H9 (cell line): ENCODE results near the gene AOC1. TPM values are rescaled to one million over a fixed set of nuclear protein-coding genes. Genes with fewer than 3 reads are reported as not detected.

ENCODE experiments used
- DNase-seq: peaks from one replicate; pipeline ENCODE4 v3.0.0-alpha.2; 2017
- H2AFZ ChIP-seq: one replicate; pipeline ENCODE4 v1.6.1; 2013; ENCODE audit warnings: mild to moderate bottlenecking, low read length, control low read depth, moderate library complexity
- H2AK5ac ChIP-seq: 2 replicates; pipeline ENCODE4 v1.6.1; 2013; ENCODE audit warnings: low read length, control low read depth, mixed read lengths; ENCODE audit not compliant: insufficient read length
- H2BK120ac ChIP-seq: one replicate; pipeline ENCODE4 v1.6.1; 2013; ENCODE audit warnings: low read depth, mild to moderate bottlenecking, low read length, control low read depth, inconsistent platforms; ENCODE audit not compliant: poor library complexity, severe bottlenecking
- H2BK12ac ChIP-seq: 2 replicates; pipeline ENCODE4 v1.6.1; 2013; ENCODE audit warnings: low read length, control low read depth, mixed read lengths, low read depth; ENCODE audit not compliant: insufficient read length
- H2BK15ac ChIP-seq: 2 replicates; pipeline ENCODE4 v1.6.1; 2013; ENCODE audit warnings: low read depth, low read length, control low read depth
- H2BK20ac ChIP-seq: one replicate; pipeline ENCODE4 v1.6.1; 2013; ENCODE audit warnings: low read depth, mild to moderate bottlenecking, low read length, control low read depth, inconsistent platforms; ENCODE audit not compliant: poor library complexity, severe bottlenecking
- H2BK5ac ChIP-seq: 2 replicates; pipeline ENCODE4 v1.6.1; 2013; ENCODE audit warnings: low read length, control low read depth, mixed read lengths; ENCODE audit not compliant: insufficient read length
- H3K14ac ChIP-seq: 2 replicates; pipeline ENCODE4 v1.6.1; 2013; ENCODE audit warnings: low read length, control low read depth; ENCODE audit not compliant: insufficient read depth
- H3K18ac ChIP-seq: 2 replicates; pipeline ENCODE4 v1.6.1; 2013; ENCODE audit warnings: low read depth, mild to moderate bottlenecking, mixed read lengths, low read length, control low read depth; ENCODE audit not compliant: insufficient read length
- H3K23ac ChIP-seq: 2 replicates; pipeline ENCODE4 v1.6.1; 2013; ENCODE audit warnings: low read length, control low read depth, mixed read lengths, low read depth; ENCODE audit not compliant: insufficient read length
- H3K23me2 ChIP-seq: 2 replicates; pipeline ENCODE4 v1.6.1; 2013; ENCODE audit warnings: low read depth, mild to moderate bottlenecking, mixed read lengths, low read length, control low read depth; ENCODE audit not compliant: insufficient read length, poor library complexity, severe bottlenecking
- H3K27ac ChIP-seq: 2 replicates; pipeline ENCODE4 v1.5.1; 2013; ENCODE audit warnings: low read length, control low read depth, mixed read lengths, low read depth; ENCODE audit not compliant: insufficient read length
- H3K27me3 ChIP-seq: 2 replicates; pipeline ENCODE4 v1.6.1; 2013; ENCODE audit warnings: low read length, control low read depth, inconsistent platforms; ENCODE audit not compliant: insufficient read depth
- H3K4ac ChIP-seq: 2 replicates; pipeline ENCODE4 v1.6.1; 2013; ENCODE audit warnings: low read depth, mild to moderate bottlenecking, control low read depth, inconsistent platforms, low read length, moderate library complexity
- H3K4me1 ChIP-seq: 2 replicates; pipeline ENCODE4 v1.6.1; 2013; ENCODE audit warnings: low read length, control low read depth, inconsistent platforms; ENCODE audit not compliant: insufficient read depth
- H3K4me2 ChIP-seq: 2 replicates; pipeline ENCODE4 v1.6.1; 2013; ENCODE audit warnings: low read length, control low read depth, mixed read lengths; ENCODE audit not compliant: insufficient read length, insufficient read depth
- H3K56ac ChIP-seq: 2 replicates; pipeline ENCODE4 v1.6.1; 2013; ENCODE audit warnings: low read depth, mild to moderate bottlenecking, mixed read lengths, low read length, control low read depth; ENCODE audit not compliant: insufficient read length
- H3K79me1 ChIP-seq: 2 replicates; pipeline ENCODE4 v1.6.1; 2013; ENCODE audit warnings: low read depth, mild to moderate bottlenecking, moderate library complexity, low read length, control low read depth, inconsistent platforms; ENCODE audit not compliant: insufficient read depth, poor library complexity, severe bottlenecking
- H3K79me2 ChIP-seq: 2 replicates; pipeline ENCODE4 v1.6.1; 2013; ENCODE audit warnings: low read length, control low read depth, inconsistent platforms; ENCODE audit not compliant: insufficient read depth
- H3K9ac ChIP-seq: 2 replicates; pipeline ENCODE4 v1.6.1; 2013; ENCODE audit warnings: low read length, control low read depth, mixed read lengths; ENCODE audit not compliant: insufficient read length; ENCODE audit errors: extremely low read depth
- H3K9me3 ChIP-seq: one replicate; pipeline ENCODE4 v1.6.1; 2013; ENCODE audit warnings: low read depth, low read length, inconsistent platforms; ENCODE audit not compliant: control insufficient read depth
- H3T11ph ChIP-seq: one replicate; pipeline ENCODE4 v1.6.1; 2013; ENCODE audit warnings: mild to moderate bottlenecking, low read length, control low read depth, inconsistent platforms
- H4K20me1 ChIP-seq: one replicate; pipeline ENCODE4 v1.6.1; 2013; ENCODE audit not compliant: control insufficient read depth, insufficient read length, insufficient read depth
- H4K5ac ChIP-seq: 2 replicates; pipeline ENCODE4 v1.6.1; 2013; ENCODE audit warnings: low read depth, mild to moderate bottlenecking, mixed read lengths, low read length, control low read depth; ENCODE audit not compliant: insufficient read length
- H4K8ac ChIP-seq: replicated peaks from 2 replicates; pipeline ENCODE4 v1.6.1; 2013; ENCODE audit warnings: low read length, control low read depth, mixed read lengths, low read depth; ENCODE audit not compliant: insufficient read length
- H4K91ac ChIP-seq: 2 replicates; pipeline ENCODE4 v1.6.1; 2013; ENCODE audit warnings: low read depth, mild to moderate bottlenecking, moderate library complexity, mixed read lengths, low read length, control low read depth; ENCODE audit not compliant: insufficient read length
- H3K27ac Mint-ChIP-seq, 3 experiments: 2 replicates in 2 of 3; 3 replicates in 1 of 3; pipeline ENCODE4 v1.8.0; 2020 to 2021; ENCODE audit warnings: mixed read lengths in 3 of 3, mild to moderate bottlenecking in 1 of 3, moderate library complexity in 1 of 3
- H3K27me3 Mint-ChIP-seq: 2 replicates; pipeline ENCODE4 v1.8.0; 2021; ENCODE audit warnings: low read depth, mild to moderate bottlenecking, moderate library complexity, mixed read lengths
- H3K36me3 Mint-ChIP-seq, 3 experiments: 2 replicates in 2 of 3; 3 replicates in 1 of 3; pipeline ENCODE4 v1.8.0; 2020 to 2021; ENCODE audit warnings: low read depth in 3 of 3, mixed read lengths in 3 of 3; ENCODE audit not compliant: insufficient read depth in 1 of 3
- H3K4me1 Mint-ChIP-seq, 2 experiments: 2 replicates each; pipeline ENCODE4 v1.8.0; 2020; ENCODE audit warnings: mixed read lengths in 2 of 2
- H3K4me3 Mint-ChIP-seq, 2 experiments: 2 replicates in 1 of 2; 3 replicates in 1 of 2; pipeline ENCODE4 v1.8.0; 2020 to 2021; ENCODE audit warnings: mild to moderate bottlenecking in 2 of 2, mixed read lengths in 2 of 2, moderate library complexity in 1 of 2
- H3K9me3 Mint-ChIP-seq, 2 experiments: 2 replicates in 1 of 2; 3 replicates in 1 of 2; pipeline ENCODE4 v1.8.0; 2020; ENCODE audit warnings: mild to moderate bottlenecking in 2 of 2, mixed read lengths in 2 of 2, moderate library complexity in 1 of 2
- WGBS: extraction: QIAGEN DNeasy Blood & Tissue Kit; methylation state at CpG from one replicate; pipeline ENCODE4 v1.1.7; 2013; ENCODE audit warnings: missing lambda C conversion rate, low lambda C conversion rate, mixed read lengths; ENCODE audit not compliant: insufficient read length; ENCODE audit errors: extremely low coverage; 5-methylcytosine and 5-hydroxymethylcytosine counted together
- total RNA-seq: library from RNA; stranded (reverse); gene quantifications from 2 replicates; pipeline ENCODE4 v1.2.1, GENCODE V29; 2021
- TF ChIP-seq, protein P1 (sequence below): fragments of 200-600 bp; sonication (generic); conservative IDR thresholded peaks from 3 replicates; pipeline ENCODE4 v1.8.0; 2021; ENCODE audit warnings: antibody characterized with exemption, mild to moderate bottlenecking

The AOC1 gene
- total RNA-seq, 1 experiment from 2014 or later, result 0.28 TPM

DNA sequence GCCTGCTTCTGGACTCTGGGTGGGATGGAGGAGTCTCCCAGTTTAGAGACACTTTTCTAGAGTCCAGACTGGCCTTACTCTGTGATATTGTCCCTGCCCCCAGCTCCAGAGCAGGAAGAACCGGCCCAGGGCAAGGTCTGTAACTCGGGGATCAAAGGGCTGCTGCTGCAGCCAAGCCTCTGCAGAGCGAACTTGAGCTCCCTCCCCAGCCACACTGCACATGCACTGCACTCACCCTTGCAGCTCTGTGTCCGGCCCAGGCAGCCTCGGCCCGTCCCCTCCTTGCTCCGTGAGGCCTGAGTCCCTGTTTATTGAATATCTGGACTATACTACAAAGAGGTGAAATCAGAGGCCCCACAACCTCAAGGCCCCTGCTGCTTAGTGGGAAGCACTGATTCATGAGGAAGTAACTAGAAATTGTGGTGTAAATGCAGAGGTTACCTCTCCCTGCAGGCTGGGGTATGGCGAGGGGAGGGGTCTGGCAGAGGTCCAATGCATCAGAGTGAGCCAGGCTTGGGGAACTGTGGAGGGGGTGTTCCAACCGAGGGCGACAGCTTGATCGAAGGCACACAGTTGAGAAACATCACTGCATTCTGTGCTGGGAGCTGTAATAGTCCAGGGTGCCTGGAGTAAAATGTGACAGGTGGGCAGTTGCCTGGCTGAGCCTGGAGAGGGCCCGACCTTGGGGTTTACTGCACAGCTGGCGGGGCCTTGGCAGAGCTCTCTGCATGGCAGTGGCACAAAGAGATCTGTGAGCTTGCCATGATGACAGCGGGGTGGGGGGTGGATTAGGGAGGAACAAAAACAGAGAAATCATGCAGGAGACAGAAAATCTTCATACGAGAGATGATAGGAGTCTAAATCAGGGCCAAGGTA is 49.1 kb downstream of the AOC1 start:
- Mint-ChIP-seq H3K4me1 (peaks cover 20 to 34% of the 10 kb centered on the region in 2 experiments), H3K4me3 (no peak overlapping the region; a peak in 1 of 5 replicates), H3K36me3 (no peaks in the 10 kb centered on the region), H3K27ac (no peak overlapping the region), H3K27me3 (peaks cover 88% of the 10 kb centered on the region), H3K9me3 (no peaks in the 10 kb centered on the region)
- Histone ChIP-seq H3K23ac (no peak overlapping the region), H3K4me1 (peaks cover 4% of the 10 kb centered on the region; the same call in 1 of the 2 replicates), H3K4ac (no peak overlapping the region), H2BK120ac (no peak overlapping the region), H4K8ac (no peak overlapping the region), H2BK12ac (no peak overlapping the region), H3K4me2 (no peak overlapping the region), H2BK5ac (no peak overlapping the region), H3K18ac (no peak overlapping the region), H3K23me2 (peaks cover 2% of the 10 kb centered on the region), H3K14ac (no peak overlapping the region), H2BK20ac (no peak overlapping the region), H3K27me3 (no peaks in the 10 kb centered on the region; the same call in 1 of the 2 replicates), H3K27ac (no peak overlapping the region), H3T11ph (no peak overlapping the region), H3K9ac (no peak overlapping the region), H2AFZ (no peak overlapping the region), H4K91ac (no peak overlapping the region), H2BK15ac (no peak overlapping the region), H4K5ac (no peak overlapping the region), H3K9me3 (no peaks in the 10 kb centered on the region), H3K56ac (no peak overlapping the region), H4K20me1 (no peaks in the 10 kb centered on the region), H3K79me2 (no peaks in the 10 kb centered on the region), H3K79me1 (no peaks in the 10 kb centered on the region), H2AK5ac (no peak overlapping the region)
- WGBS, result no CpG with 5 or more reads among the region's 15 CpGs
- TF ChIP-seq, protein P1, sequence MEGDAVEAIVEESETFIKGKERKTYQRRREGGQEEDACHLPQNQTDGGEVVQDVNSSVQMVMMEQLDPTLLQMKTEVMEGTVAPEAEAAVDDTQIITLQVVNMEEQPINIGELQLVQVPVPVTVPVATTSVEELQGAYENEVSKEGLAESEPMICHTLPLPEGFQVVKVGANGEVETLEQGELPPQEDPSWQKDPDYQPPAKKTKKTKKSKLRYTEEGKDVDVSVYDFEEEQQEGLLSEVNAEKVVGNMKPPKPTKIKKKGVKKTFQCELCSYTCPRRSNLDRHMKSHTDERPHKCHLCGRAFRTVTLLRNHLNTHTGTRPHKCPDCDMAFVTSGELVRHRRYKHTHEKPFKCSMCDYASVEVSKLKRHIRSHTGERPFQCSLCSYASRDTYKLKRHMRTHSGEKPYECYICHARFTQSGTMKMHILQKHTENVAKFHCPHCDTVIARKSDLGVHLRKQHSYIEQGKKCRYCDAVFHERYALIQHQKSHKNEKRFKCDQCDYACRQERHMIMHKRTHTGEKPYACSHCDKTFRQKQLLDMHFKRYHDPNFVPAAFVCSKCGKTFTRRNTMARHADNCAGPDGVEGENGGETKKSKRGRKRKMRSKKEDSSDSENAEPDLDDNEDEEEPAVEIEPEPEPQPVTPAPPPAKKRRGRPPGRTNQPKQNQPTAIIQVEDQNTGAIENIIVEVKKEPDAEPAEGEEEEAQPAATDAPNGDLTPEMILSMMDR, result no peak
- no peak for DNase-seq
